NCI-H2081 treated with DMSO at 0.1 percent for 48 hours (cell line): ENCODE data around the gene PPP1R14D.

ENCODE experiments used
- DNase-seq: peaks from one replicate; lab custom pipeline; 2025; lab: John Stamatoyannopoulos, UW

Gene PPP1R14D

DNA sequence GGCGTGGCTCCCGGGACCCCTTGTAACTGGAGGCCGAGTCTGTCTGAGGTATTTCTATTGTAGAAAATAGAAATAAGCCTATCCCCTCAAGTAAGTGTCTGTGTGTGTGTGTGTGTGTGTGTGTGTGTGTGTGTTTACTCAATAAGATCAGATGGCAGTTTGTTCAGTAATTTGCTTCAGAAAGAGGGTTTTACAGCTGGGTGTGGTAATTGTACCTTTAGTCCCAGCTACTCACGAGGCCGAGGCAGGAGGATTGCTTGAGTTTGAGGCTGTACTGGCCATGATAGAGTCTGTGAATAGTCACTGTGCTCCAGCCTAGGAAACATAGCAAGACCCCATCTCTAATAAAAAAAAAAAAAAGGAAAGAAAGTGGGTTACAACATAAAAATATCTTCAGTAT is 24.0 kb upstream of the PPP1R14D start:
- no peak for DNase-seq

DNA sequence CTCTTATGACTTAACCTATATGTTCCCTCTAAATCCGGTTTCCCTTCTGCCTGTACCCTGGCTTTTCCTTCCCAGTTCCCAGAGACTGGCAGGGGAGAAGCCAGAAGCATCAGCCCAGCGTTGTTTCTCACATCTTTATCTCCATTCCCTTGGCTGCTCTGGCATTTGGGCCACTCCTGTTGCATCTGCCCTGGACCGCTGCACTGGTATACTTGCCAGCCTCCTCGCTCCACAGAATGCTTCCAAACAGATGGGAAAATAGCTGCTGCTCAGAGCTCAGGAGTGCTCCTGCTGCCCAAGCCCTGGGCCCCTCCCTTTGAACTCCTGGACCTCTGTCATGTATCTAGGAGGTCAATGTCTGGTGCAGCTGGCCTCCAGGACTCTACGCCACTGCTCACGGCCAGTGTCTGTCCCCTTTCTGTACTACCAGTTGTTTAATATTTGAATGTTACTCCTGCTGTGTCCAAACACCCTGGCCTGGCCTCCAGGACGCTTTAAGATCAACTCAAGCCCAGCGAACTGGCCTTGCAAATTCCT is 22.1 kb upstream of the PPP1R14D start:
- DNase-seq = no peak

- DNase-seq = no peak
Observed at GRCh38 chr15:40847223-40847961, 18.9 kb upstream of the PPP1R14D start.

GRCh38 chr15:40846841-40847222 is 18.3 kb upstream of the PPP1R14D start:
- no peak for DNase-seq

GRCh38 chr15:40845511-40846284 is 17.2 kb upstream of the PPP1R14D start:
- no peak for DNase-seq

DNA sequence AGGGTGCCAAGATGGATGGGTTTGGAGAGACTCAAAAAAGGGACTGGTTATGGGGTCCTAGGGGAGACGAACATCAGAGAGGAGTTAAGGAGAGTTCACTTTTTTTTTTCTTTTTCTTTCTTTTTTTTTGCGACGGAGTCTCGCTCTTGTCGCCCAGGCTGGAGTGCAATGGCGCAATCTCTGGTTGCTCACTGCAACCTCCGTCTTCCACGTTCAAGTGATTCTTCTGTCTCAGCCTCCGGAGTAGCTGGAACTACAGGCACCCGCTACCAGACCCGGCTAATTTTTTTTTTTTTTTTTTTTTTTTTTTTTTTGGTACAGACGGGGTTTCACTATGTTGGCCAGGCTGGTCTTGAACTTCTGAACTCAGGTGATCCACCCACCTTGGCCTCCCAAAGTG is 16.5 kb upstream of the PPP1R14D start:
- DNase-seq = no peak

DNA sequence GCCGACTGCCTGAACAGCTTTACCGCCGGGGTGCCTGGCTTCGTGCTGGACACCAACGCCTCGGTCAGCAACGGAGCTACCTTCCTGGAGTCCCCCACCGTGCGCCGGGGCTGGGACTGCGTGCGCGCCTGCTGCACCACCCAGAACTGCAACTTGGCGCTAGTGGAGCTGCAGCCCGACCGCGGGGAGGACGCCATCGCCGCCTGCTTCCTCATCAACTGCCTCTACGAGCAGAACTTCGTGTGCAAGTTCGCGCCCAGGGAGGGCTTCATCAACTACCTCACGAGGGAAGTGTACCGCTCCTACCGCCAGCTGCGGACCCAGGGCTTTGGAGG is 16.2 kb upstream of the PPP1R14D start:
- no peak for DNase-seq

DNA sequence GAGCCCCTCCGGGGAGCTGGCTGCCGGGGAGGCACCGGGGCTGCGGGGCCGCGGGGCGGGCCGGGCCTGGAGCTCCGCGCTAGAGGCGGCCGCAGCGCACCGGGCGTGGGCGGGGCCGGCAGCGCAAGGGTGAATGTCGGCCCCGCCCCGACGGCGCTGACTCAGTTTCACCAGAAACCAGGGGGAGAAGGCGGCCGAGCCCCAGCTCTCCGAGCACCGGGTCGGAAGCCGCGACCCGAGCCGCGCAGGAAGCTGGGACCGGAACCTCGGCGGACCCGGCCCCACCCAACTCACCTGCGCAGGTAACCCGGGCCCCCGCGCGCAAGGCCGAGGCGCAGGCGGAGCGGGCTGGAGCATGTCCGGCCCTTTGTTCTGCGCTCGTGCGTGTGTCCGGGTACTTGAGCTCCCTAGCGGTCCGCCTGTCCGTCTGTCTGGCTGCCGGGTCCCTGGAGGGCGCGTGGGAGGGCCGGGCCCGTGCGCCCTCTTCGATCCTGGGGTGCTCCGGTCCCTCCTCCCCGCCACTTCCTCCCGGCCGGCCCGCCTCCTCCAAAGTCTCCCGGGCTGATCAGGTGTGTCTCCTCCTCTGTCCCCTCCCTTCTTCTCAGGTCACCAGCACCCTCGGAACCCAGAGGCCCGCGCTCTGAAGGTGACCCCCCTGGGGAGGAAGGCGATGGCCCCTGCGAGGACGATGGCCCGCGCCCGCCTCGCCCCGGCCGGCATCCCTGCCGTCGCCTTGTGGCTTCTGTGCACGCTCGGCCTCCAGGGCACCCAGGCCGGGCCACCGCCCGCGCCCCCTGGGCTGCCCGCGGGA is 15.6 kb upstream of the PPP1R14D start, which contains the start of gene SPINT1:
SPINT1 (plus strand) TSS at position 164 of the 811 bp plus-strand sequence; CDS start at position 671, 507 bp downstream.
- no peak for DNase-seq

GRCh38 chr15:40843261-40843884 is 14.9 kb upstream of the PPP1R14D start:
- DNase-seq = no peak

DNA sequence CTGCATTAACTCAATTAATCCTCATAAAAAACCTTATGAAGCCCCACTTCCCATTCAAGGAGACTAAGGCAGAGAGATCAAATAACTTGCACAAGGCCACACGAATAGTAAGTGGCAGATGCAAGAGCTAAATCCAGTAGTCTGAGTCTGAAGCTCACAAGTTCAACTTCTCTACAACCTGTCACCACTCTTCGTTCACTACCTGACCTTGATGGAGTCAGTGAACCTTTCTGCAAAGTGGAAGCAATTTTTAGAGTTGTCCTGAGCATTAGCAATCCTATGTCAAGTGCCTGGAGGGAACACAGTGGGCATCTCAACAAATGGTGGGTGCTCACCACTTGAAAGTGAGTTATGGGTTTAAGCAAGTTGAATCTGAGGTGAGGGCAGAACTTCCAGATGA is 13.2 kb upstream of the PPP1R14D start:
- DNase-seq = no peak

DNA sequence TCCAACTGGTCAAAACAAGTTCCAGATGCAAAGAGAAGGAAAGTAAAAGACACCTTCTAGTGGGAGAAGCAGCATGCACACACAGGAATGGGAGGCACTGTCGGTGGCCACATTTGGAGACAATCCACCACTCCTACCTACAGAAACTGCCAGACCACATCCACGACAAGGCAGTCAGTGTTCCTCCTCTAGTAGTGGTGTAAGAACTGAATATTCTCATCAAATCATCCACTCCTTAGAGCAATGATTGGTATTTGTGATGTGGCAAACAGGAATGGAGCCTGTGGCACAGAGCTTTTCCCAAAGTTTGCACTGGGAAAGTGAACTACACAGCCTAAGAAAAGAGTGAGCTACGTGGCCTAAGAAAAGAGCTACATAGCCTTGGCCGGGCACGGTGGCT is 10.2 kb upstream of the PPP1R14D start:
- no peak for DNase-seq

DNA sequence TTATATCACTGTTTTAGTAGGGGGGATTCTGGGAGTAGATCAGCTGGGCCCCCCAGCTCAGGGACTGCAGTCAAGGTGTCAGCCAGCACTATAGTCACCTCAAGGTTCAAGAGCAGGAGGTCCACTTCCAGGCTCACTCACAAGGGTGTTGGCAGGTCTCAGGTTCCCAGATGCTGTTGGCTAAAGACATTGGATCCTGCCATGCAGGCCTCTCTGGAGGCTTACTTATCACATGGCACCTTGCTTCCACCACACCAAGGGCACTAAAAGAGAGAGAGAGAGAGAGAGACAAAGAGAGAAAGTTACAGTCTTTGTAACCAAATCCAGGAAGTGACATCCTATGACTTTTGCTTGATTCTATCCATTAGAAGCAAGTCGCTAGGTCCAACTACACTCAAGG is 7.5 kb upstream of the PPP1R14D start:
- DNase-seq = no peak

DNA sequence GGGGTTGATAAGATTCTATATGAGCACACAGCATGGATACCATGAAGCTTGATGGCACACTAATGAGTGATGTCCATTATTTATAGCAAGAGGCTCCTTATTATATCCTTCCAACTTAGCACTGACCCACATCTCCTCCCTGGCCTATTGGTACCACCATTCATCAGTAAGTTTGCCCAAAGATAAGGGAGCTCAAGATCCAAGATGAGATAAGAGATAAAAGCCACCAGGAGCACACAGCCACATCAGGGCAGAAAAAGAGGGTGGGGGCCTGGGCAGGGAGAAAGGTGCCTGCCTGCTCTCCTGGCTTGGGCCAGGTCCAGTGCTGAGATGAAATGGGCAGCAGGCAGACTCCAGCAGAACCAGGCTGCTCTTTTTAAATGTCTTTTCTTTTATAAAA is 4.4 kb upstream of the PPP1R14D start:
- no peak for DNase-seq

DNA sequence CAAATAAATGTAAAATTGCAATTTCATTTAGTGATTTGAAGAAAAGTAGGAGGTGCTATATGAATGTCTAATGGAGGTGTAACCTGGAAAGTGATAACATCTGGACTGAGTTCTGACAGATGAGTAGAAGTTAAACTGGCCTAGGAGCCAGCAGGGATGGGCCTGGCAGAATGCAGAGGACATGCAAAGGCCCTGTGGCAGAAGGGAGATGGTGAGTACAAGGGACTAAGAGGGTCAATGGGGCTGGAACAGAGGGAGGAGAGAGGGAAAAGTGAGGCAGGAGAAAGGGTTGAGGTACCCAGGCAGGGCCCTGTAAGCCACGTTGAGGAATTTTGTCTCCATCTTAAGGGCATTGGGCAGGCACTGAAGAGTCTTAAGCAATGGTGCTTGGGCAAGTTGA is 3.4 kb upstream of the PPP1R14D start:
- DNase-seq = no peak

- peak; percentile 87 for DNase-seq
Observed at GRCh38 chr15:40830884-40831283, 2.4 kb upstream of the PPP1R14D start.

- no peak for DNase-seq
Observed at GRCh38 chr15:40829115-40829514, 607 bp upstream of the PPP1R14D start.

DNA sequence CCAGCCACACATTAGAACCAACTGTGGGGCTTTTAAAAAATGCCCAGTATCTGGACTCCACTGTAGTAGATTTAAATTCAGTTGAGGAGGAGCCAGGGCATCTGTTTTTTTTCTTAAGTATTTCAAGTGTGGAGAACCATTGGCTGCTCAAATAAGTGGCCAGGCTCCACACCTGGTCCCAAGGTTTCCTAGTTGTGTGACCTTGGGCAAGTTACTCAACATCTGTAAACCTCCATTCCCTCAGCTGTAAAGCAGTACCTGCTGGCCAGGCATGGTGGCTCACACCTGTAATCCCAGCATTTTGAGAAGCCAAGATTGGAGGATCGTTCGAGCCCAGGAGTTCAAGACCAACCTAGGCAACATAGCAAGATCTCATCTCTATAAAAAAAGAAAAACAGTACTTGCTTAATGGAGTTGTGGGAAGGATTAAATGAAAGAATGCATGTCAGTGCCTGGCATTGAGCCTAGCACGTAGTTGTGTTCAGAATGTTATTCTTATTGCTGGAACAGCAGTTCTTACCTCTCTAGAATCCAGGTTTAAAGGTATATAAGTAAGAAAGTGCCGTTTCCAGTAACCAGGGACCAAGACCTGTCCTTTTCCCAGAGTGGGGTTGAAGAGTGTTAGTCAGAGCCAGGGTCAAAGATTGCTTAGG is 2.0 kb downstream of the PPP1R14D start:
- DNase-seq = no peak

- DNase-seq = no peak
Observed at GRCh38 chr15:40825661-40826422, 2.7 kb downstream of the PPP1R14D start.

GRCh38 chr15:40823572-40824343 is 4.8 kb downstream of the PPP1R14D start:
- DNase-seq = no peak

DNA sequence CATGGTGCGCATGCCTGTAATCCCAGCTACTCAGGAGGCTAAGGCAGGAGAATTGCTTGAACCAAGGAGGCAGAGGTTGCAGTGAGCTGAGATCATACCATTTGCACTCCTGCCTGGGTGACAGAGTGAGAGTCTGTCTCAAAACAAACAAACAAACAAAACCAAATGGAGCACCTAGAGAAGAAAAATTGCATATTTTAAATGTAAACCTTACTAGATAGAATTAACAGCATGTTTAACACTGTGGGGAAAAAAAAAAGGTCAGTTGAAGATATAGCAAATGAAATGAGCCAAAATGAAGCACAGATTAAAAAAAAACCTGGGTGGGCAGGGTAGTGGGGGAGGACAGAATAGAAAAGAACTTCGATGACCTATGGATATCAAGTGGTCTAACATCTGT is 7.3 kb downstream of the PPP1R14D start:
- DNase-seq = no peak
